Measurements from ENCODE around the gene EML3. TPM values are rescaled to one million over a fixed set of nuclear protein-coding genes. Genes with fewer than 3 reads are reported as not detected.

EML3 gene
- polyA plus RNA-seq, 1 donor from 2014 or later = 0.38 TPM

GRCh38 chr11:62645671-62645945 is 33.0 kb upstream of the EML3 start:
- Histone ChIP-seq H3K79me2 (replicated peaks; ENCODE audit: insufficient read depth, low read length) (peaks cover 21% of the 10 kb centered on the region), H2AFZ (ENCODE audit: low read depth, low read length) (peak overlapping the region; percentile 33), H3K4me2 (ENCODE audit: low read length) (peak overlapping the region; percentile 92), H3K9ac (ENCODE audit: low read length) (peak overlapping the region; percentile 90), H3K27me3 (ENCODE audit: insufficient read depth, low read depth, low read length) (no peaks in the 10 kb centered on the region), H3F3A (ENCODE audit: insufficient read depth, low read length, poor library complexity, severe bottlenecking) (no peaks in the 10 kb centered on the region), H4K20me1 (ENCODE audit: insufficient read depth) (no peaks in the 10 kb centered on the region), H3K4me3 (ENCODE audit: low read length) (peak overlapping the region; percentile 99), H3K36me3 (ENCODE audit: insufficient read depth, low read length) (no peaks in the 10 kb centered on the region), H3K9me2 (ENCODE audit: insufficient read depth, low read length) (no peaks in the 10 kb centered on the region), H3K9me3 (ENCODE audit: low read length) (no peaks in the 10 kb centered on the region), H3K27ac (ENCODE audit: low read length) (peak overlapping the region; percentile 81)
- TF ChIP-seq EZH2 (IDR thresholded peaks at IDR 0.05; ENCODE audit: borderline replicate concordance, insufficient read depth, low read length, poor library complexity, severe bottlenecking) = no peak
- no peak for TF ChIP-seq REST (IDR thresholded peaks at IDR 0.05; ENCODE audit: borderline replicate concordance)
- no peak for TF ChIP-seq EP300 (conservative IDR thresholded peaks at IDR 0.05; ENCODE audit: poor library complexity, severe bottlenecking)
- TF ChIP-seq RAD21 (conservative IDR thresholded peaks at IDR 0.05) = no peak
- TF ChIP-seq TAF1 (IDR thresholded peaks at IDR 0.05; ENCODE audit: low read depth) = no peak
- TF ChIP-seq CTCF (IDR thresholded peaks at IDR 0.05; ENCODE audit: poor library complexity, severe bottlenecking) = no peak
- TF ChIP-seq MXI1 (conservative IDR thresholded peaks at IDR 0.05; ENCODE audit: poor library complexity, severe bottlenecking) = no peak
- no peak for TF ChIP-seq POLR2AphosphoS5 (IDR thresholded peaks at IDR 0.05)
- TF ChIP-seq SMC3 (conservative IDR thresholded peaks at IDR 0.05; ENCODE audit: poor library complexity) = no peak

- no peaks in the 10 kb centered on the region for H3F3A ChIP-seq (ENCODE audit: insufficient read depth, low read length, poor library complexity, severe bottlenecking)
- no peaks in the 10 kb centered on the region for H3K36me3 ChIP-seq (ENCODE audit: insufficient read depth, low read length)
- H3K27ac ChIP-seq (ENCODE audit: low read length) = no peak overlapping the region
- H4K20me1 ChIP-seq (ENCODE audit: insufficient read depth) = no peaks in the 10 kb centered on the region
- TF ChIP-seq REST (IDR thresholded peaks at IDR 0.05; ENCODE audit: borderline replicate concordance) = no peak
- TF ChIP-seq TAF1 (IDR thresholded peaks at IDR 0.05; ENCODE audit: low read depth) = no peak
- no peak for TF ChIP-seq RAD21 (conservative IDR thresholded peaks at IDR 0.05)
- no peak for TF ChIP-seq EP300 (conservative IDR thresholded peaks at IDR 0.05; ENCODE audit: poor library complexity, severe bottlenecking)
- H3K4me3 ChIP-seq (ENCODE audit: low read length) = no peak overlapping the region
- no peaks in the 10 kb centered on the region for H3K27me3 ChIP-seq (ENCODE audit: insufficient read depth, low read depth, low read length)
- no peaks in the 10 kb centered on the region for H3K9me3 ChIP-seq (ENCODE audit: low read length)
- no peak overlapping the region for H2AFZ ChIP-seq (ENCODE audit: low read depth, low read length)
- H3K4me2 ChIP-seq (ENCODE audit: low read length) = no peak overlapping the region
- H3K79me2 ChIP-seq (replicated peaks; ENCODE audit: insufficient read depth, low read length) = peaks cover 26% of the 10 kb centered on the region
- H3K9ac ChIP-seq (ENCODE audit: low read length) = no peak overlapping the region
- H3K9me2 ChIP-seq (ENCODE audit: insufficient read depth, low read length) = no peaks in the 10 kb centered on the region
Observed at GRCh38 chr11:62644220-62644619, 31.6 kb upstream of the EML3 start.
